Thyroid gland (tissue), 4 donors: ENCODE results near the gene INTS1.

ENCODE experiments used
- CTCF ChIP-seq, 6 experiments: fragments of 200-600 bp in 3 of 6; fragments of 450-650 bp in 3 of 6; sonication (generic) in 3 of 6; IDR thresholded peaks; one replicate each; pipeline ENCODE4 v1.5.1; 2016 to 2019; ENCODE audit warnings: antibody characterized with exemption in 6 of 6, mild to moderate bottlenecking in 2 of 6, inconsistent platforms in 1 of 6, moderate library complexity in 1 of 6
- POLR2A ChIP-seq, 2 donors: fragments of 450-650 bp; IDR thresholded peaks; one replicate each; pipeline ENCODE4 v1.6.1; 2017; ENCODE audit warnings: antibody characterized with exemption in 2 of 2, mild to moderate bottlenecking in 2 of 2, moderate library complexity in 1 of 2

DNA sequence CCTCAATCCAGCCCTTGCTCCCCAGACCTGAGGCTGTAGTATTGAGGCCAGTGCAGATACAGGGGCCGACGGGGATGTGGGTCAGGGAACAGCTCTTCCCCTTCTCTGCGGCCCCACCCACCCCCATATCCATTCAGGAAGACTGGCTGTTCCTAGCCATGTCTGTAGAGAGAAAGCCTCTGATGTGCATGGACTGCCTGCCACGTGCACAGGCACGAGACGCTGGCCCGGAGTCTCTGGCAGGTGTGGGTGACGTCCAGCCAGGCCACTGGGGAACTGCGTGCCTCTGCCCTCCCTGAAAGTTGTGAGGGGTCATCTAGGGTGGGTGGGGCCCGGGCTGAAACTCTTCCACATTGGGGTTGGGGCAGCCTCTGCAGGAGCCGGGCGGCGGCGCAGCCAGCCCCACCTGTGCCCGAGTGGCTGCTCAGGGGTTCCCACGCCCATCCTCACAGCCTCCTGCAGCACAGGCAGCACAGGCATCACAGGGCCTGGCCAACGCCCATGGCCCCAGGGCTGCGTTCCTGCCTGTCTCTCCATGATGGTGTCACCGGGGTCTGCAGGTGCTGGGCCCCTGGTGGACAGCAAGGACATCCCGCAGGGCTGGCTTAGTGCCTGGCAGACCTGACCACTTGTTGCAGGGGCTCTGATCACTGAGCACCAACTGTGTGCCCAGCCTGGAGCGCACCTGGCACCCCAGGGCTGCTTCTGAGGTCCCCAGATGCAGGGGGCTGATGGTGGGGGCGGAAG lies 72.4 kb downstream of the INTS1 start:
- TF ChIP-seq CTCF (IDR thresholded peaks at IDR 0.05) (no peak), POLR2A (IDR thresholded peaks at IDR 0.05) (no peak)
